HG03558 (cell line): ENCODE measurements around the gene GPR107.

Source experiments
- ATAC-seq: cut with Tn5 transposase; IDR thresholded peaks from one replicate; pipeline ENCODE4 v1.9.1; 2021; ENCODE audit warnings: moderate number of reproducible peaks; ENCODE audit not compliant: unreplicated experiment; ENCODE audit errors: extremely low read depth

The GPR107 gene

GRCh38 chr9:130149654-130150286, 96.1 kb downstream of the GPR107 start:
- no peak for ATAC-seq

GRCh38 chr9:130150779-130151382, 97.2 kb downstream of the GPR107 start:
- ATAC-seq, result no peak

DNA sequence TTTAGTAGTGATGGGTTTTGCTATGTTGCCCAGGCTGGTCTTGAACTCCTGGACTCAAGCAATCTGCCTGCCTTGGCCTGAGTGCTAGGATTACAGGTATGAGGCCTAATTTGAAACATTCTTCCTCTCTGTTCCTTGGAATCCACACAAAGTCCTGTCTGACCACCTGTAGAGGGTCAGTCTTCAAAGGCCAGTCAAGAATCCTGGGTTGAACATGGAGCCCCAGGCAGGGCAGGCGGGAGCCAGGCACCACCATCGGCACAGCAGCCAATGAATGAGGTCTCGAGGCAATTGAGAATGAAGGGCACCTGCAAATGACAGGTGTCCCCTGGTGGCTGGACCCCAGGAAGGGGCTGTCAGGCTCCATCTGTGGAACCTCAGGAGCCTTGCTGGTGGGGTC, 101.1 kb downstream of the GPR107 start:
- ATAC-seq, result no peak

GRCh38 chr9:130155647-130156046, 101.9 kb downstream of the GPR107 start:
- ATAC-seq, result no peak

DNA sequence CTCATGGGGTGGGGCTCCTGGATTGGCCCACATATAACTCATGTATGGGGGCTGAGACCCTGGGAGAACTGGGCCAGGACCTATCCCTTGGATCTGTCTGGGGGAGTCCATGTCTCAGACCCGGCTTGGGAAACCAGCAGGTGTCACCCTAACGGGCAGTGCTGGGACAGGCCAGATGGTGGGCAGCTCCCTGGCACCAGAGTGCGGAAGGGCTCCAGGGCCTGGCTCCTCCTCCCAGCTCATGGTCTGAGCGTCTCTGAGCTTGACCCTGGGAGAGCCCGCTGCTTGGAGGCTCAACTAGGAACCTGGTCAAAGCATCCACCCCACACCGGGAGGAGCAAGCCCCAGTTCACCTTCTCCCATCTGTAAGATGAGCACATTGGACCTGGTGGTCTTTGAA, 103.0 kb downstream of the GPR107 start:
- ATAC-seq, result no peak

DNA sequence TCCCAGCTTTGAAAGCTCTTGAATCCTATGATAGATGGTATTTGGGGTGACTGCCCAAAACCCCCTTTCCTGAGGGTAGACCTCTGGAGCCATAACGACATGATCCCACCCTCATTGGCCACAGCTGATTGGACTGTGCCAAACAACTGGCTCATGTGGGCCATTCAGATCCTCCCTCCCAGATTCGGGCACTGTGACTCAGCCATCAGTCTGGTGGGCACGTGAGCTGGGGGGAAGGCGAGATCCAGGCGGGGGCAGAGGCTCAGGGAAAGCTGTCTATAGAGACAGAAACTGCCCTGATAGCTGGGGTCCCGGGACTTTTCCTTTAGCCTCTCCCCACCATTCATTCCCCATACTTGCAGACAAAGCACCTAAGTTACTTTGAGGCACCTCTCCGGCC, 103.4 kb downstream of the GPR107 start:
- ATAC-seq, result no peak

DNA sequence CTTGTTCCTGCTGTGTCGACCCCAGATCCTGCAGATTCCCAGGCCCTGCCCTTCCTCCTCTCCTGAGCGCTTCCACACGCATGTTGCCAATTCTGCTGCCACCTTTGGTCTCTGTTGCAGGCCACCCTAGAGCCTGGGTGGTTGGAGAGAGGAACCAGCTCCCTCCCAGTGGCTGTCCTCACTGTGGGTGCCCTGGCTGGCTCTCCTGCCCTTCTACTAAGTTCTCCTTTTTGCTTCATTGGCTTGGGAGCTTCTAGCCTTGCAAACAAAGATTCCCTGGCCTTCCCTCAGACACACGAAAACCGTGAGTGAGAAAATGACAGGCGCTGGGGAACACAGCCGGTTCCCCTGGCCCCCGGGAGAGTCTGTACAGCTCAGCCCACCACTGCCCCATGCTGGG, 104.3 kb downstream of the GPR107 start:
- ATAC-seq, result no peak

DNA sequence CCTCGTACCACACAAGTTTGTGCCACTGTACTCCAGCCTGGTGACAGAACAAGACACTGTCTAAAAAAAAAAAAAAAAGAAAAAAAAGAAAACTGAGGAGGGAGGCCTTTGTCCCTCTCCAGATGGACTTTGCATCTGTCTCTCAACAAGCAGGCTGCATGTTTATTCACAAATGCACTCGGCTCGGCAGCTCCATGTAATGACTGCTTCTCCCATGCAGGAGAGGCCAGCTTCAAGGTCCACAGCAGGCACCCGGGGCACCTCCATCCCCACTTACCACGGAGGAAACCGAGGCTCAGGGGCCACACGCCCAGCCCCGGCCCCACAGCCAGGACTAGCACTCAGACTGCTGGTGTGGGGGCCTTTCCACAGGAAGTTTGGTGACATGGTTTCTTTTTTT, 105.4 kb downstream of the GPR107 start:
- ATAC-seq, result no peak

DNA sequence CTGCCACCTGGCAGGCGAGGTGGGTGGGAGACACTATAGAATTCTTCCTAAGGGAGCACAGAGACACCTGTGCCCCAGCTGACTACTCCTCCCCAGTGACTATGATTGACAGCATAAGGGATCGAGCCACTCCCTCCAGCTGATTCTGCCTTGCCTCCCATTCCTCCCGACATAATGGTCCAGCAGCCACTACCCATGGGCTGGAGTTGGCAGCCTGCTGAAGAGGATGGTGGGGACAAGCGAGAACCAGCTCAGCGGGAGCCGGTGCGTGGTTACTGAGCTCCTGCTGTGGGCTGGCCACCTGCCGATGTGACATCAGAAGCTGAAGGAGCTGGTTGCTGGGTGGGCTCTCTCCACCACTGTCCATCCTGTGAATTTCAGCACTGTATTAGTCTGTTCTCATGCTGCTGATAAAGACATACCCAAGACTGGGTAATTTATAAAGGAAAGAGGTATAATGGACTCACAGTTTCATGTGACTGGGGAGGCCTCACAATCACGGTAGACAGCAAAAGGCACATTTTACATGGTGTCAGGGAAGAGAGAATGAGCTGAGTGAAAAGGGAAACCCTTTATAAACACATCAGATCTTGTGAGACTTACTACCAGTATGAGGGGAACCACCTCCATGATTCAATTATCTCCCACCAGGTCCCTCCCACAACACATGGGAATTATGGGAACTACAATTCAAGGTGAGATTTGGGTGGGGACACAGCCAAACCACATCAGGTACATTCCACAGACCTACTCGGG, 106.4 kb downstream of the GPR107 start:
- no peak for ATAC-seq

DNA sequence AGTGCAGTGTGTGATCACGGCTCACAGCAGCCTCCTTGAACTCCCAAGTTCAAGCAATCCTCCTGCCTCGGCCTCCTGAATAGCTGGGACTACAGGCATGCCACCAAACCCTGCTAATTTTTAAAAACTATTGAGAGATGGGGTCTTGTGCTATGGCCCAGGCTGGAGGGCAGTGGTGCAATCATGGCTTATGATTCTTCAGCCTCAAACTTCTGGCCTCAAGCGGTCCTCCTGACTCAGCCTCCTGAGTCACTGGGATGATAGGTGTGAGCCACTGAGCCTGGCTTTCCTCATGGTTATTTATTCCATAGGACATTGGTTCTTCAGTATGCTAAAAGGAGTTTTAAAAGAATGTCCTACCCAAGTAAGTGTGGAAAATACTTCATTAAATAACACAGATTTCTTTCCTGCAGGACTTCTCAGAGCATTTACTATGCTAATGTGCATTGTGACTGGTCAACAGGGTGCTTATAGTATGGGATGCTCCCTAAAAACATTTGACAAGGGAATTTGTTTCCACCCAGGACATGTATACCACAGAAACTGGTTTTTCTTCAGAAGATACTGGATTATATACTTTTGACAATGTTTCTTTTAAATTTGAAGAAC, 107.3 kb downstream of the GPR107 start:
- ATAC-seq, result no peak

GRCh38 chr9:130165579-130165978, 111.9 kb downstream of the GPR107 start:
- ATAC-seq, result no peak

DNA sequence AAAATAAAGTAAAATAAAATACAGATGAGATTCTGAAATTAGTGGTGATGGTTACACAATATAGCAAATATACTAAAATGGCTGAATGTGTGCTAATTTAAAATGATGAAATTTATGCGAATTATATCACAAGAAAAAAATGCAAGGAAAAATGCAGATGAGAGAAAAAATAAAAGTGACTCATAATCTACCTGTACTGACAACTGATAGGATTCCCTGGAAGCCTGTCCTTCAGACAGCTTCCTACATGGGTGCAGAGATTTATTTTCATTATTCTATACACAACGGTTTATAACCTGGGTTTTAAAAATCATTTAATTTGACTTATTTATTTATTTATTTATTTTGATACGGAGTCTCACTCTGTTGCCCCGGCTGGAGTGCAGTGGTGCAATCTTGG, 112.7 kb downstream of the GPR107 start:
- no peak for ATAC-seq

- no peak for ATAC-seq
Measured at GRCh38 chr9:130167927-130168326, 114.2 kb downstream of the GPR107 start.

DNA sequence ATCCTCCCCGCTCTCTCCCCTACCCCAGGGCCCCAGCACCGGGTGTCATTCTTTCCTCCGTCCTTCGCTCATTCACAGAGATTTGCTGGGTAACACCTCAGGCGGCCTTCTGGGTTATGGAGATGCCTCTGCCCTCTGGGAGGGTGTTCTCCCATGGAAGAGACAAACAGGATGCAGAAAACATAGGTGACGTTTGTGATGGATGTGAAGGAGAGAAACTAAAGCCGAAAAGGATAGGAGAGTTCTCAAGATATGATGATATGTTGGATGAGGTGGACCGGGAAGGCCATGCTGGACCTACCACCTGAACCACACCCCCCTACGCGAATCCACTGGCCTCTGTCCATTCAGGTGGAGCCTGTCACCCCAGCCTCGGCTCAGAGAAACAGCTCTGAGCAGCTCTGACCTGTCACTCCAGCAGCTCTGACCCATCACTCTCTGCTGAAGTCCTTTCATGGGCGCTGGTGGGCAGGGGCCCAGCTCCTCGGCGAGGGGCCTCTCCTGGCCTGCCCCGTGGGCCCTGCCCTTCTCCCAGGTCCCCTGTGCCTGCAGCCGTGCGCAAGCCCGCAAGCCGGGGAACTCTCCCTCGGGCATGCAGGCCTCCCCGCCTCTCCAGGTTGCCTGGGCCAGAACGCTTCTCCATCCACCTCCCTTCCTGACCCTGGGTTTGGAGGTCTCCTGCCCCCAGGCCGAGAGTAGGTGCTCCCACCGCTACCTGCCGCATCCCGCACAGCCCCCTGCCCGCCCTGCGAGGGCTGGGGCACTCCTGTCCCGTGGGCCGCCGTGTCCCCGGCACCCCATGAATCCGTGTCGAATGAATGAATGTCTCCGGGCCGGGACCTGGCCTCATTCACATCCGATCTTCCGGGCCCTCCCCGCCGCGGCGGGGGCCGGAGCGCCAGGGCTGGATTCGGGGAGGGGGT, 117.8 kb downstream of the GPR107 start:
- no peak for ATAC-seq

DNA sequence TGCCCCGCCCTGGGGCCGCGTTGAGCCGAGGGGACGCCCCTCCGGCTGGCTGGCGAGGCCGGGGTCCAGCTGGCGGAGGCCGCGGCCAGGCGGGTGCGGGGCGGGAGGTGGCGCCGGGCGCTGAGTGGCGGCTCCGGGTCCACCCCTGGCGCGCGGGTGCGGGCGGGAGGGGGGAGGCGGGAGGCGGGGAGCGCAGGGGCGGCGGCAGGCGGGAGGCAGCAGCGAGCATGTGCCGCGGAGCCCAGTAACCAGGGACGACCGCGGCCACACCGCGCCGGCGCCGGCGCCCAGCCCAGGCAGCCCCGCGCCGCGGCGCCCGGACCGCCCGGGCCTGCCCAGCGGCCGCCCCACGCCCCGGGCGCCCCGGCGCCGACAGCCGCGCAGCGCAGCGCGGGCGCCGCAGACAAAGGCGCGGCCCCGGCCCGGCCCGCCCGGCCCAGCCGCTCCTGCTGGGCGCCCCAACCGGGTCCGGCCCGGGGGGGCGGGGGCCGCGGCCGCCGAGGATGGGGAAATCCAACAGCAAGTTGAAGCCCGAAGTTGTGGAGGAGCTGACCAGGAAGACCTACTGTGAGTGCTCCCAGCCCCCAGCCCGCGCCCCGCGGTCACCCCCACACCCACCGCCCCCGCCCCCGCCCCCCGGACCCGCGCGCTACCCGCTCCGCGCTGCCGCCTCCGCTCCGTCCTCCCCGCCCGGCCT, 118.6 kb downstream of the GPR107 start, which contains the start of gene NCS1:
NCS1 (plus strand) TSS at position 244 of the 697 bp plus-strand sequence; CDS start at position 504, 260 bp downstream.
- ATAC-seq, result no peak

- no peak for ATAC-seq
Measured at GRCh38 chr9:130172858-130173665, 119.4 kb downstream of the GPR107 start.

DNA sequence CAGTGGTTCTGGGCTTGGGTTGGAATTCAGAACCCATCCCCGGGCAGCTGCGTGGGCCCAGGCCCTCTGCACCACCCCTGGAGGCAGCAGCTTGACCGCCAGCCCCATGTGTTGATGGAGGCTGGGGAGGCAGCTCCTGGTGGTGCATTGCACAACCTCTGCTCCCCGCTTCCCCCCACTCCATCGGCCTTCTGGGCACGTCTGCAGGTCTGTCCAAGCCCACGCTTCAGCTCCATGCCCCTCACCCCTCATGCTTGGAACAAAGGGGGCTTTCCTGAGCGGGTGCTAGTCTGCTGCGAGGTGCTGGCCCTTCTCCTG, 119.9 kb downstream of the GPR107 start:
- ATAC-seq, result no peak

DNA sequence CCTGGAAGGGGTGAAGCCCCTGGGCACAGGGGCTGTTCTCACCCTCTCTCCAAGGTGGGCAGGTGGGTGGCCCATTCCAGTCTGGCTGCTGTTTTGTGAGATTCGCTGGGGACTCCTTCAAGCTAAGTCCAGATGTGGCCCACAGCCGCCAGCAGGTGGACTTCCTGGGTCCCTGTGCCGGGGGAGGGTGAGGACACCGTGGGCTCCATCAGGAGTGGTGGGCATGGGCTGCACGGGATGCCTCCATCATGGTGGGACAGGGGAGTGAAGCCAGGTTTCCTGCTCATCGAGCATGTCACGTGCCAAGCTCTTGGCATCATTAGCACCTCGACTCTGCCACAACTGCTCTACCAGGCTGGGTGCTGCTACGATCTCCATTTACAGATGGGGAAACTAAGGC, 120.3 kb downstream of the GPR107 start:
- ATAC-seq, result no peak

- no peak for ATAC-seq
Measured at GRCh38 chr9:130174920-130175321, 121.2 kb downstream of the GPR107 start.
